ENCODE results near the gene EHD4. TPM values are rescaled to one million over a fixed set of nuclear protein-coding genes. Genes with fewer than 3 reads are reported as not detected.

EHD4 gene
- polyA plus RNA-seq, 1 experiment, result 19.3 TPM

DNA sequence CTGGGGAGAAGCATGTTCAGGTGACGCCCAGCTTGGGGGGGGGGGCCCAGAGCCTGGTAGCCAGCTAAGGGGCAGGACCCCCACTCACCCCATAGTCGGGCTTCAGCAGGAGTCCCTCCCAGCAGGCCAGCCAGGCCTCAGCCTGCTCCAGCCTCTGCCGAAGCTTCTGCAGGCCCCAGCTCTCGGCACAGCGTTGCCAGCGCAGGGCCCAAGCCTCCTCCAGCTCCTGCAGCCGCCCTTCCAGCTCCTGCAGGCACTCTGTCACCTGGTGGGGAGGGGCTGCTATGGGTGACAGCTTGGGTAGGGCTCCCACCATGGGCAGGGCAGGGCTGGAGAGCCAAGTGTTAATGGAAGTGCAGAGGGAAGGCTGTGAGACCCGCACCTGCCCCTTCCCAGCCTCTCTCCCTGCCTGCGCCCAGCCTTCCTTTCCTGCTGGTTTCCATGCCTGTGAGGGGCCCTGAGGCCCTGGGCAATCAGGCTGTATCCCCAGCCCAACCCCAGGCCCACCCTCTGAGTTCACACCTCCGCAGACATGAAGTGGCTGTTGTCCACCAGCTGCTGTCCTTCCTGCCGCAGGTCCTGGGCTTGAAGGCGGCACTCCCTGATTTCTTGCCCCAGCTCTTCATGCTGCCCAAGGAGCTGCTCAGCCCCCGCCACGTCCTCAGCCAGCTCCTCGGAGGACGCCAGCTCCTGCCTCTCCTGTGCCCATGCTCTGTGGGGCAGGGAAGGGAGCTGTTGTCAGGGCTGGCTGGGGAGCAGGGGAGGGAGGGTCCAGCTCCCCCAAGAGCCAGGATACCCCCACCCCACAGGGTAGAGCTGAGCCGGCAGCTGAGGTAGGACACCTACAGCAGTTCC lies 119.4 kb downstream of the EHD4 start:
- no peaks in the 10 kb centered on the region; the same call in 1 of the 2 replicates for H3K9me3 ChIP-seq (ENCODE audit: control insufficient read depth, insufficient read depth, low read length)
- TF ChIP-seq, protein P1, sequence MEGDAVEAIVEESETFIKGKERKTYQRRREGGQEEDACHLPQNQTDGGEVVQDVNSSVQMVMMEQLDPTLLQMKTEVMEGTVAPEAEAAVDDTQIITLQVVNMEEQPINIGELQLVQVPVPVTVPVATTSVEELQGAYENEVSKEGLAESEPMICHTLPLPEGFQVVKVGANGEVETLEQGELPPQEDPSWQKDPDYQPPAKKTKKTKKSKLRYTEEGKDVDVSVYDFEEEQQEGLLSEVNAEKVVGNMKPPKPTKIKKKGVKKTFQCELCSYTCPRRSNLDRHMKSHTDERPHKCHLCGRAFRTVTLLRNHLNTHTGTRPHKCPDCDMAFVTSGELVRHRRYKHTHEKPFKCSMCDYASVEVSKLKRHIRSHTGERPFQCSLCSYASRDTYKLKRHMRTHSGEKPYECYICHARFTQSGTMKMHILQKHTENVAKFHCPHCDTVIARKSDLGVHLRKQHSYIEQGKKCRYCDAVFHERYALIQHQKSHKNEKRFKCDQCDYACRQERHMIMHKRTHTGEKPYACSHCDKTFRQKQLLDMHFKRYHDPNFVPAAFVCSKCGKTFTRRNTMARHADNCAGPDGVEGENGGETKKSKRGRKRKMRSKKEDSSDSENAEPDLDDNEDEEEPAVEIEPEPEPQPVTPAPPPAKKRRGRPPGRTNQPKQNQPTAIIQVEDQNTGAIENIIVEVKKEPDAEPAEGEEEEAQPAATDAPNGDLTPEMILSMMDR (IDR thresholded peaks at IDR 0.05; ENCODE audit: low read depth, low read length), result no peak
- POLR2A ChIA-PET, result interaction anchor here (0.7 to 1.4 kb wide), 2 partner anchors 15 to 127 kb away, joined by 3 to 4 read pairs; no protein-coding TSS in a partner anchor
- no peak overlapping the region for H3K27ac ChIP-seq (ENCODE audit: low read depth, low read length)
- H3K27me3 ChIP-seq (ENCODE audit: control insufficient read depth, insufficient read depth, low read length), result peaks cover 11% of the 10 kb centered on the region
- no peak overlapping the region for H3K4me3 ChIP-seq (ENCODE audit: low read depth, low read length)
- no peak for DNase-seq (ENCODE audit: low read depth, low spot score)
- CTCF ChIA-PET, result interaction anchor here (0.8 kb wide), 1 partner anchor 52 kb away, joined by 3 read pairs; no protein-coding TSS in a partner anchor

DNA sequence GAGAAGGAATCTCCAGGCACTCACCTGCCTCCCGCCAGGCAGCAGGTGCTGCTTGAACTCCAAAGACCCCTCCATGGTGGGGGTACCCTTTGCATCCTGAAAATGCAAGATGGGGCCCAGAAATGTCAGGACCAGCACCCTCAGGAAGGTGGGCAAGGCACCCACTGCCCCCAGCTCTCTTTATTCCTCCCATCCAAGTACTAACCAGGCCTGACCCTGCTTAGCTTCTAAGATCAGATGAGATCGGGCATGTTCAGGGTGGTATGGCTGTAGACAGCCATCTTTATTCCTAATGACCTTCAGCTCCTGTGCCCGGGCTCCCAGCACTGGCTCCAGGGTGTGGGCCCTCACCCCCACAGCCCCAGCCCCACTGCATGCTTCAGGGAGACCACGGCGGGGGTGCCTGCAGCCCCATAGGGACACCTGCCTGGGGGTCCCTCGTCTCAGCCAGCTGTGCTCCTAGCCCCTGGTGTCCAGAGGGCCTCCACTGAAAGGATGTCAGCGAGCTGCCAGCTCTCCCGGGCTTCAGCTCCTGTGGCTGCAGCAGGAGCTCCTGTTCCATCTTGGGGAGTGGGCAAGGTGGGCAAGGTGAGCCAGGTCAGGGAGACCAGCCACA lies 120.5 kb downstream of the EHD4 start:
- POLR2A ChIA-PET, result interaction anchor here (0.8 to 1.4 kb wide), 2 partner anchors 10 to 16 kb away, joined by 3 to 4 read pairs; no protein-coding TSS in a partner anchor
- CTCF ChIA-PET, result interaction anchor here (0.7 to 1.9 kb wide), 2 partner anchors 53 to 516 kb away, joined by 4 to 8 read pairs; no protein-coding TSS in a partner anchor
- no peak overlapping the region for H3K27ac ChIP-seq (ENCODE audit: low read depth, low read length)
- peaks cover 11% of the 10 kb centered on the region for H3K27me3 ChIP-seq (ENCODE audit: control insufficient read depth, insufficient read depth, low read length)
- no peak for DNase-seq (ENCODE audit: low read depth, low spot score)
- H3K4me3 ChIP-seq (ENCODE audit: low read depth, low read length), result no peak overlapping the region
- H3K9me3 ChIP-seq (ENCODE audit: control insufficient read depth, insufficient read depth, low read length), result no peaks in the 10 kb centered on the region; the same call in 1 of the 2 replicates
- TF ChIP-seq, protein P1 (IDR thresholded peaks at IDR 0.05; ENCODE audit: low read depth, low read length), result no peak

- peaks cover 11% of the 10 kb centered on the region for H3K27me3 ChIP-seq (ENCODE audit: control insufficient read depth, insufficient read depth, low read length)
- CTCF ChIA-PET, result interaction anchor here (0.7 to 1.9 kb wide), 2 partner anchors 54 to 515 kb away, joined by 4 to 8 read pairs; no protein-coding TSS in a partner anchor
- H3K9me3 ChIP-seq (ENCODE audit: control insufficient read depth, insufficient read depth, low read length), result no peaks in the 10 kb centered on the region; the same call in 1 of the 2 replicates
- no peak overlapping the region for H3K27ac ChIP-seq (ENCODE audit: low read depth, low read length)
- POLR2A ChIA-PET, result interaction anchor here (0.6 kb wide), 1 partner anchor 10 kb away, joined by 3 read pairs; no protein-coding TSS in a partner anchor
- TF ChIP-seq, protein P1 (IDR thresholded peaks at IDR 0.05; ENCODE audit: low read depth, low read length), result no peak
- no peak overlapping the region for H3K4me3 ChIP-seq (ENCODE audit: low read depth, low read length)
- DNase-seq (ENCODE audit: low read depth, low spot score), result no peak
Measured at GRCh38 chr15:41851167-41851523, 121.2 kb downstream of the EHD4 start.

- Histone ChIP-seq H3K27me3 (ENCODE audit: control insufficient read depth, insufficient read depth, low read length) (peaks cover 11% of the 10 kb centered on the region), H3K9me3 (ENCODE audit: control insufficient read depth, insufficient read depth, low read length) (no peaks in the 10 kb centered on the region; the same call in 1 of the 2 replicates), H3K27ac (ENCODE audit: low read depth, low read length) (no peak overlapping the region), H3K4me3 (ENCODE audit: low read depth, low read length) (no peak overlapping the region)
- TF ChIP-seq, protein P1 (IDR thresholded peaks at IDR 0.05; ENCODE audit: low read depth, low read length), result no peak
- ChIA-PET CTCF (interaction anchor here (0.7 to 1.9 kb wide), 2 partner anchors 54 to 515 kb away, joined by 4 to 8 read pairs; no protein-coding TSS in a partner anchor), POLR2A (interaction anchor here (0.6 kb wide), 1 partner anchor 11 kb away, joined by 3 read pairs; no protein-coding TSS in a partner anchor)
- DNase-seq (ENCODE audit: low read depth, low spot score), result no peak
Measured at GRCh38 chr15:41850482-41851166, 121.7 kb downstream of the EHD4 start.
